BE2C (cell line): Measurements from ENCODE around the gene ST6GALNAC5. TPM values are rescaled to one million over a fixed set of nuclear protein-coding genes. Genes with fewer than 3 reads are reported as not detected.
"Not testable (repeated sequence)": the region's sequence is repeated elsewhere in the genome, so short reads cannot be mapped to it uniquely, and the experiment has no call there.

ENCODE experiments used
- DNase-seq: peaks from one replicate; pipeline ENCODE4 v3.0.0-alpha.2; 2020
- H3K27me3 ChIP-seq: fragments of 250-450 bp; sonication (Bioruptor Pico); 2 replicates; pipeline ENCODE4 v1.5.1; 2020; ENCODE audit warnings: mild to moderate bottlenecking
- H3K36me3 ChIP-seq: fragments of 250-450 bp; sonication (Bioruptor Pico); 2 replicates; pipeline ENCODE4 v1.5.1; 2020; ENCODE audit warnings: mild to moderate bottlenecking
- H3K4me1 ChIP-seq: fragments of 250-450 bp; sonication (Bioruptor Pico); 2 replicates; pipeline ENCODE4 v1.5.1; 2020
- H3K4me3 ChIP-seq: 2 replicates; pipeline ENCODE4 v1.5.1; 2011; ENCODE audit warnings: low read depth, low read length
- H3K9me3 ChIP-seq: fragments of 250-450 bp; sonication (Bioruptor Pico); 2 replicates; pipeline ENCODE4 v1.5.1; 2020
- polyA plus RNA-seq: library from polyadenylated mRNA; unstranded; fragments of >200 nt; gene quantifications from one replicate; pipeline ENCODE4 v1.2.1, GENCODE V29; 2012; ENCODE audit warnings: low read depth, missing spikeins; ENCODE audit not compliant: insufficient read length, insufficient read depth
- TF ChIP-seq, protein P1 (sequence below): IDR thresholded peaks from 2 replicates; pipeline ENCODE4 v1.5.1; 2012; ENCODE audit warnings: mild to moderate bottlenecking, low read depth, low read length

The ST6GALNAC5 gene
- 16.0 TPM for polyA plus RNA-seq

DNA sequence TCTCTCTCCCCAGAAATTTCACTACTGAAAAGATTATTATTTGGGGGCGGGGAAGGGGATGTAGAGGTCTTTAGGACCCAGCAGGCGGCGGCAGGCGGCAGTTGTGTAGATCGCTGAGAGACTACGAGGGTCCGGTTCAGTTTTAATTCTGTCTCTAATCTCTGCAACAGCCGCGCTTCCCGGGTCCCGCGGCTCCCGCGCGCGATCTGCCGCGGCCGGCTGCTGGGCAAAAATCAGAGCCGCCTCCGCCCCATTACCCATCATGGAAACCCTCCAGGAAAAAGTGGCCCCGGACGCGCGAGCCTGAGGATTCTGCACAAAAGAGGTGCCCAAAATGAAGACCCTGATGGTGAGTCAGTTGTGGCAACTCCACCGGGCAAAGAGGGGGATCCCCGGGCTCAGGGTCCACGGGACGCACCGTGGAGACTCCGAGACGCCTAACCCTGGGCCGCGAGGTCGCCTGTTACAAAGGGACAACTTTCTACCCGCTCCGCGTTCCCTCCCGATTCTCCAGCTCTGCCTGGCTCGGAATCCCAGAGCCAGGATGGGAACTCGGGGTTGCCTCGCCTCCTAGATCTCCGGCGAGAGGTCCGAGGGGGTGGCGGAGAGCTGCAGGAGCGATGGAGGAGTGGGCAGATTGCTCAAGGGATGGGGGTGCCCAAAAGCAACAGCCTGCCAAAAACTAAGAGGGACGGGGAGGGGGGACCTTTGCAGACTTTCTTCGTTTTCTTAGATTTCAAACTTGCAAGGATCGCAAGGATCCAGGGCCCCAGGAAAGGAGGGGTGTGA, at the start of gene ST6GALNAC5:
TSS of gene ST6GALNAC5 (plus strand) at position 139 of the 789 bp plus-strand sequence.
- DNase-seq = peak; percentile 53
- no peaks in the 10 kb centered on the region for H3K27me3 ChIP-seq
- H3K4me1 ChIP-seq = no peaks in the 10 kb centered on the region
- H3K9me3 ChIP-seq = no peaks in the 10 kb centered on the region
- peak within 1 kb of the TSS; percentile 76 for H3K4me3 ChIP-seq
- TF ChIP-seq, protein P1, sequence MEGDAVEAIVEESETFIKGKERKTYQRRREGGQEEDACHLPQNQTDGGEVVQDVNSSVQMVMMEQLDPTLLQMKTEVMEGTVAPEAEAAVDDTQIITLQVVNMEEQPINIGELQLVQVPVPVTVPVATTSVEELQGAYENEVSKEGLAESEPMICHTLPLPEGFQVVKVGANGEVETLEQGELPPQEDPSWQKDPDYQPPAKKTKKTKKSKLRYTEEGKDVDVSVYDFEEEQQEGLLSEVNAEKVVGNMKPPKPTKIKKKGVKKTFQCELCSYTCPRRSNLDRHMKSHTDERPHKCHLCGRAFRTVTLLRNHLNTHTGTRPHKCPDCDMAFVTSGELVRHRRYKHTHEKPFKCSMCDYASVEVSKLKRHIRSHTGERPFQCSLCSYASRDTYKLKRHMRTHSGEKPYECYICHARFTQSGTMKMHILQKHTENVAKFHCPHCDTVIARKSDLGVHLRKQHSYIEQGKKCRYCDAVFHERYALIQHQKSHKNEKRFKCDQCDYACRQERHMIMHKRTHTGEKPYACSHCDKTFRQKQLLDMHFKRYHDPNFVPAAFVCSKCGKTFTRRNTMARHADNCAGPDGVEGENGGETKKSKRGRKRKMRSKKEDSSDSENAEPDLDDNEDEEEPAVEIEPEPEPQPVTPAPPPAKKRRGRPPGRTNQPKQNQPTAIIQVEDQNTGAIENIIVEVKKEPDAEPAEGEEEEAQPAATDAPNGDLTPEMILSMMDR = peak; percentile 7; the same call in 1 of the 2 replicates
- H3K36me3 ChIP-seq = no peaks in the 10 kb centered on the region

DNA sequence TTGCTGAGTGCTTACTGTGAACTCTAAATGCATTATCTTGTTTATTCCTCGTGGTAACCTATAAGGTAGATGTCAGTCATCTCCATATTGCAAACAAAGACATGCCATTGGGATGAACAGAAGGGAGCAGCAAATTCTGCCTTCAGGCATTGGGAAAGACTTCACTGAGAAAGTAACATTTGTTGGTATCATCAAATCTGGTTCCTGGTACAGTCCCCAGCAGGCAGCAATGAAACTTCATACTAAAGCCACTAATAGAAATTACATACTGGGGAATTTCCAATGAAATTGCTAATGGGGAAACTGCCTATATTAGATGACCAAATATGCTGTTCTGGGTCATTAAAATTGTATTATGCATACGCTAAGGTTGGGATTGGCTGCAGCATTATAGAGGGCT, 47.3 kb upstream of the ST6GALNAC5 start:
- TF ChIP-seq, protein P1 = no peak
- DNase-seq = no peak
- Histone ChIP-seq H3K9me3 (no peaks in the 10 kb centered on the region), H3K27me3 (no peaks in the 10 kb centered on the region), H3K36me3 (no peaks in the 10 kb centered on the region), H3K4me1 (no peaks in the 10 kb centered on the region), H3K4me3 (no peak overlapping the region)

DNA sequence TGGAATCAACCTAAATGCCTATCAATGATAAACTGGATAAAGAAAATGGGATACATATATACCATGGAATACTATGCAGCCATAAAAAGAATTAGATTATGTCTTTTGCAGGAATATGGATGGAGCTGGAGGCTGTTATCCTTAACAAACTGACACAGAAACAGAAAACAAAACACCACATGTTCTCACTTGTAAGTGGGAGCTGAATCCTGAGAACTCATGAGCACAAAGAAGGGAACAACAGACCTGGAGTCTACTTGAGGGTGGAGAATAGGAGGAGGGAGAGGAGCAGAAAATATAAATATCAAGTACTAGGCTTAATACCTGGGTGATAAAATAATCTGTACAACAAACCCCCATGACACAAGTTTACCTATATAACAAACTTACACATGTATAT, 44.3 kb upstream of the ST6GALNAC5 start:
- not testable (repeated sequence) for H3K36me3 ChIP-seq, H3K27me3 ChIP-seq, H3K4me3 ChIP-seq, H3K4me1 ChIP-seq, H3K9me3 ChIP-seq, DNase-seq

DNA sequence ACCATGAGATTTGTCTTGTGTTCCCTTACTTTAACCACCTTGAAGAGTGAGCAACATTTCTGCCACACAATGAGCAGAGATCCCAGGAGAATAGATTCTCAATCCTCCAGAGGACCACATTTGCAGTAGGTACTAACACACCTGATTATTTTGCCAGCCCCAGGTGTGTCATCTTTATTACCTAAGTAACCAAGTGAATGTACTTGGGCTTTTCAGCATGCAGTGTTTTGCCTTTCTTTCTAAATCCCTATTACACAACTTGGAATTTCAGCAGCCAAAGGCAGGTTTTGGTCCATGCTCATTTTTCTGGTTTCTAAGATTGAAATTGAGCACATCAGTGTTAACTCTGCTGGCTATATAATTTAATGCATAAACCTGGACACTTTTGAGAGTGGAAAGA, 43.2 kb upstream of the ST6GALNAC5 start:
- no peak for DNase-seq
- no peak overlapping the region for H3K4me3 ChIP-seq
- H3K9me3 ChIP-seq = no peaks in the 10 kb centered on the region
- TF ChIP-seq, protein P1 = no peak
- H3K27me3 ChIP-seq = no peaks in the 10 kb centered on the region
- H3K36me3 ChIP-seq = no peaks in the 10 kb centered on the region
- H3K4me1 ChIP-seq = no peaks in the 10 kb centered on the region

DNA sequence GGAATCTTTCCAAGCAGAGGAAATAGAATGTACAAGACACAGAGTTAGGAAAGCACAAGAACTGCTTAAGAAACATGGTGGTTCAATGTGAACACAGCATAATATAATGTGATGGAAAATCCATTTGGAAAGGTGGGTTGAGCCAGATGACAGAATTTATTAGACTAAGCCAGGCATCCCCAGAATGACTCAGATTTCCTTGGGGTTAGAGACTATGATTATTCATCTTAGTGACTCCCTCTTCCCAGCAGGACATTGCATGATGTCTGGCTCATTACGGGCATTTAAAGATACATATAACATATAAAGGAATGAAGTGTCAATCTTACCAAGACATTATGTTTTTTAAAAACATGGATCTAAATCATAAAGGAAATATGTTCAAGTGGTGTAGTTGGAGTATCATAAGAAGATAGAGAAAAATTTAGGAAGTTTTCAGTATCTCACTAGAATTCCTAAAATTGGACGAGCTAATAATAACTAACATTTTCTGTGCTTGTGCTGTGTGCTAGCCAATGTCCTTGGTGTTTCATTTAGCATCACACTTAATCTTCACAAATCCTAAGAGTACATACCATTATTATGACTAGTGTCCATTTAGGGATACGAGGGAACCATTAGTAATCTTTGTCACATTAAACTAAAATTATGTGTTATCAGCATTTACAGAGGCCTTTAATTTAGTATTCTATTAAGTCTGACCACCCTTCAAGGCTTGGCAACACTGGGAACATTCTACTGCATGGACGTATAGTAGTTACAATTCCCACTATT, 41.0 kb upstream of the ST6GALNAC5 start:
- TF ChIP-seq, protein P1 = no peak
- DNase-seq = no peak
- Histone ChIP-seq H3K4me3 (no peak overlapping the region), H3K36me3 (no peaks in the 10 kb centered on the region), H3K27me3 (no peaks in the 10 kb centered on the region), H3K4me1 (no peaks in the 10 kb centered on the region), H3K9me3 (no peaks in the 10 kb centered on the region)

DNA sequence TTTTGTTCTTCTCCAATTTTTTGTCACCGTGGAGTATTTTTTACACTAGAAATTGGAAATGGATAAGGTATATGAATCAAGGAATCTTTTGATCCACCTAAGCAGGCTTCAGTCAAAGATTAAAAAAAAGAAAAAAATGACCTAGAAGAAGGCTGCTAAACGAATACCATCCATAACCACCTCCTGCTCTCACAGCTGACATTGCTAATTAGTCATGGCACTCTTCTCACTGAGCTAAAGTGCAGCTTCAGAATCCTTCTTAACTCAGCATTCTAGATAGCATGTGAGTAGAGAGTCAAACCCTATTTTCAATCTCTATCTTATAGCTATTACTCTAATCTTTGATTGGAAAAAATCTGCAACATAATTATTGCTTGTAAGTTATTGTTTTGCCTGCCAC, 40.2 kb upstream of the ST6GALNAC5 start:
- no peak overlapping the region for H3K4me3 ChIP-seq
- TF ChIP-seq, protein P1 = no peak
- no peaks in the 10 kb centered on the region for H3K9me3 ChIP-seq
- no peaks in the 10 kb centered on the region for H3K27me3 ChIP-seq
- H3K36me3 ChIP-seq = no peaks in the 10 kb centered on the region
- no peak for DNase-seq
- no peaks in the 10 kb centered on the region for H3K4me1 ChIP-seq
